Mesendoderm (in vitro differentiated cells): ENCODE results near the gene NUP188.

Experiments used
- DNase-seq: peaks from one replicate; pipeline ENCODE4 v3.0.0; 2013
- H2AK5ac ChIP-seq: 2 replicates; pipeline ENCODE4 v1.6.1; 2013; ENCODE audit warnings: low read length, inconsistent platforms
- H2BK120ac ChIP-seq: 2 replicates; pipeline ENCODE4 v1.6.1; 2013; ENCODE audit warnings: low read depth, mild to moderate bottlenecking, low read length, moderate library complexity, mixed read lengths
- H2BK15ac ChIP-seq: replicated peaks from 2 replicates; pipeline ENCODE4 v1.6.1; 2013; ENCODE audit warnings: low read depth, mild to moderate bottlenecking, moderate library complexity
- H2BK5ac ChIP-seq: 2 replicates; pipeline ENCODE4 v1.6.1; 2013; ENCODE audit warnings: low read length, inconsistent platforms
- H3K18ac ChIP-seq: 2 replicates; pipeline ENCODE4 v1.6.1; 2013; ENCODE audit warnings: mild to moderate bottlenecking, low read length, mixed read lengths
- H3K23ac ChIP-seq: one replicate; pipeline ENCODE4 v1.6.1; 2013; ENCODE audit warnings: low read length
- H3K27ac ChIP-seq: 2 replicates; pipeline ENCODE4 v1.5.1; 2013; ENCODE audit warnings: low read depth, mild to moderate bottlenecking, inconsistent platforms, low read length, moderate library complexity
- H3K27me3 ChIP-seq: 2 replicates; pipeline ENCODE4 v1.6.1; 2013; ENCODE audit warnings: low read length, control low read depth, mild to moderate bottlenecking, inconsistent platforms; ENCODE audit not compliant: insufficient read depth, poor library complexity
- H3K36me3 ChIP-seq: 2 replicates; pipeline ENCODE4 v1.6.1; 2013; ENCODE audit warnings: low read length, inconsistent platforms; ENCODE audit not compliant: control insufficient read depth, insufficient read depth
- H3K4ac ChIP-seq: one replicate; pipeline ENCODE4 v1.6.1; 2013; ENCODE audit warnings: low read depth, mild to moderate bottlenecking, low read length, moderate library complexity
- H3K4me1 ChIP-seq: 2 replicates; pipeline ENCODE4 v1.6.1; 2013; ENCODE audit warnings: low read depth, low read length, inconsistent platforms; ENCODE audit not compliant: control insufficient read depth
- H3K4me2 ChIP-seq: 2 replicates; pipeline ENCODE4 v1.6.1; 2013; ENCODE audit warnings: low read length
- H3K4me3 ChIP-seq: 2 replicates; pipeline ENCODE4 v1.5.1; 2013; ENCODE audit warnings: mild to moderate bottlenecking, low read length
- H3K56ac ChIP-seq: one replicate; pipeline ENCODE4 v1.6.1; 2013; ENCODE audit warnings: low read length
- H3K79me1 ChIP-seq: 2 replicates; pipeline ENCODE4 v1.6.1; 2013; ENCODE audit warnings: low read length, inconsistent platforms
- H3K79me2 ChIP-seq: 2 replicates; pipeline ENCODE4 v1.6.1; 2013; ENCODE audit warnings: mild to moderate bottlenecking, low read length; ENCODE audit not compliant: control insufficient read depth, insufficient read depth
- H3K9ac ChIP-seq: 2 replicates; pipeline ENCODE4 v1.6.1; 2013; ENCODE audit warnings: low read length, inconsistent platforms
- H4K5ac ChIP-seq: one replicate; pipeline ENCODE4 v1.6.1; 2013; ENCODE audit warnings: low read length
- H4K8ac ChIP-seq: one replicate; pipeline ENCODE4 v1.6.1; 2013; ENCODE audit warnings: low read depth, mild to moderate bottlenecking, control low read depth, low read length, moderate library complexity
- WGBS: extraction: QIAGEN DNeasy Blood & Tissue Kit; methylation state at CpG from one replicate; pipeline ENCODE4 v1.1.7; 2013; ENCODE audit warnings: low lambda C conversion rate, missing lambda C conversion rate; ENCODE audit not compliant: insufficient coverage; ENCODE audit errors: extremely low coverage; 5-methylcytosine and 5-hydroxymethylcytosine counted together

NUP188 gene

DNA sequence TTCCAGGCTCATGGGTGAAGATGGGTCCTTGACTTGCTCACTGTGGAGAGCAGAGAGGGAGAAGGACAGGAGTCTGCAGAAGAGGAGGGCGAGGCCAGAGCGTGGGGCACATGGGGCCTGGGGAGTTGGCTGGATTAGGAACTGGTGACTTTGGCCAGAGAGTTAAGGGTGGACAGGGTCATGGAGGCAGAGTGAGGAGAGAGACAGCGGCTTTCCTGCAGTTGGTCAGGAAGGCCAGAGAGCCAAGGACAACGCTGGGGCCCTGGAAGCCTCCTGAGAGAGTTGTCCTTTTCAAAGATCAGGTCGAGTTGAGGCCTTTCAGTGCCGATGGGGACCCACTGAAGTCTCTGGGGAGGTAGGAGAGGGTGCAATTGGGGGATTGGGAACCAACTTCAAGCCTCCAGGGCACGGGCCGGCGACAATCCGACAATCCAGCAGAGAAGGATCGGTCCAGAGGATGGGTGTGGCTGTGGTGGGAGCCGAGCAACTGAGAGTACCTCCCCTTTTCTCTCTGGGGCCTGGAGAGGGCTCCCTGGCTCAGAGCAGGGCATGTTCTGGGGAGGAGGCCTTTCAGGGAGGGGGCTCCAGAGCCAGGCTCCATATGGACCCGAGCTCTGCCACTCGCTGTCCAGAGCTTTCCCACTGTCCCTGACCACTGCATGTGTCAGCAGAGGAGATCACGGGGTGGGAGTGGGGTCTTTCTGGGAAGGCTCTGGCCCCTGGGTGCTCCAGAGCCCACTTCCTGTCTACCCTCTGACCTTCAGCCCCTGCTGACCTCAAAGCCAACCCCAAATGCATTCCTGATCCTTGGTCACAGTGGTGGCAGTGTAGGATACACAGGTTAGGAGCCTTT is 34.2 kb upstream of the NUP188 start:
- Histone ChIP-seq H3K36me3 (peaks cover 12% of the 10 kb centered on the region), H3K4me3 (no peak overlapping the region), H3K18ac (no peak overlapping the region), H4K5ac (no peak overlapping the region), H3K9ac (no peak overlapping the region), H2AK5ac (no peak overlapping the region), H3K56ac (peak overlapping the region; percentile 37), H3K4me1 (peaks cover 9% of the 10 kb centered on the region), H3K79me2 (peaks cover 20% of the 10 kb centered on the region), H3K23ac (peak overlapping the region; percentile 51), H2BK120ac (no peak overlapping the region), H3K27ac (no peak overlapping the region), H4K8ac (no peak overlapping the region), H2BK15ac (no peak overlapping the region), H3K79me1 (peaks cover 26% of the 10 kb centered on the region), H3K4ac (no peak overlapping the region), H2BK5ac (peak overlapping the region; percentile 10), H3K4me2 (no peak overlapping the region), H3K27me3 (no peaks in the 10 kb centered on the region)
- no CpG with 5 or more reads among the region's 15 CpGs for WGBS
- DNase-seq: no peak

DNA sequence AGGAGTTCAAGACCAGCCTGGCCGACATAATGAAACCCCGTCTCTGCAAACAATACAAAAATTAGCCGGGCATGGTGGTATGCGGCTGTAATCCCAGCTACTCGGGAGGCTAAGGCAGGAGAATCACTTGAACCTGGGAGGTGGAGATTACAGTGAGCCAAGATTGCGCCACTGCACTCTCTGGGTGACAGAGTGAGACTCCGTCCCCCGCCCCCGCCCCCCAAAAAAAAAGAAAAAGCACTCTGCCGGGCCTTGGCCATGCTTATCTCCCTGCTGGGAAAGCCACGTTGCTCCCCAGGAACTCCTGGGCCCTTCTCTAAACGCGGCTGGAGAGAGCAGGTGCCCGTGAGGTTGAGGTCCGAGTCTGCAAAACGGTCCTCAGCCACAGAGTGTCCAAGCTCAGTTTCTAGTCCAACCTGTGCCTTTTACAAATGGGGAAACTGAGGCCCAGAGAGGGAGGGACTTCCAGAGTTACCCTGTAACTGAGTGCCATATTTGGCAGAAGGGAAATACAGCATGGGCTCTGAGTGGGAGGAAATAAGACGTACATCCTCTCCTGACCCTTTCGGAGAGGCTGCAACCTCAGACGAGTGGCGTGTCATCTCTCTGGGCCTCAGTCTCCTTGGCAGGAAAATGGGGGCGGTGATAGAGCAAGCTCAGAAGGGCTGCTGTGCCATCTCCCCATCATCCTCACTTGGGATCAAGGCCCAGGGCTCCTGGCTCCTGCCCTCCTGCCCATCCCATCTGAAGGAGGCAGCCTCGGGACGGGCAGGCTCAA is 33.3 kb upstream of the NUP188 start:
- DNase-seq: no peak
- Histone ChIP-seq H3K36me3 (peaks cover 4% of the 10 kb centered on the region), H3K27ac (no peak overlapping the region), H3K56ac (no peak overlapping the region), H3K27me3 (no peaks in the 10 kb centered on the region), H3K9ac (no peak overlapping the region), H3K79me1 (peaks cover 22% of the 10 kb centered on the region), H3K23ac (no peak overlapping the region), H4K8ac (no peak overlapping the region), H2BK120ac (no peak overlapping the region), H4K5ac (no peak overlapping the region), H2BK15ac (no peak overlapping the region), H3K18ac (no peak overlapping the region), H2BK5ac (no peak overlapping the region), H3K4me3 (no peak overlapping the region), H2AK5ac (no peak overlapping the region), H3K4ac (no peak overlapping the region), H3K79me2 (peaks cover 18% of the 10 kb centered on the region), H3K4me1 (peaks cover 9% of the 10 kb centered on the region), H3K4me2 (no peak overlapping the region)
- WGBS: no CpG with 5 or more reads among the region's 23 CpGs

DNA sequence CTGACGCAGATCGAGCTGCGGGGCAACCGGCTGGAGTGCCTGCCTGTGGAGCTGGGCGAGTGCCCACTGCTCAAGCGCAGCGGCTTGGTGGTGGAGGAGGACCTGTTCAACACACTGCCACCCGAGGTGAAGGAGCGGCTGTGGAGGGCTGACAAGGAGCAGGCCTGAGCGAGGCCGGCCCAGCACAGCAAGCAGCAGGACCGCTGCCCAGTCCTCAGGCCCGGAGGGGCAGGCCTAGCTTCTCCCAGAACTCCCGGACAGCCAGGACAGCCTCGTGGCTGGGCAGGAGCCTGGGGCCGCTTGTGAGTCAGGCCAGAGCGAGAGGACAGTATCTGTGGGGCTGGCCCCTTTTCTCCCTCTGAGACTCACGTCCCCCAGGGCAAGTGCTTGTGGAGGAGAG is 31.3 kb upstream of the NUP188 start:
- H3K27ac ChIP-seq: no peak overlapping the region
- no peak overlapping the region for H2AK5ac ChIP-seq
- peaks cover 4% of the 10 kb centered on the region for H3K4me1 ChIP-seq
- H4K5ac ChIP-seq: no peak overlapping the region
- H3K18ac ChIP-seq: no peak overlapping the region
- H3K79me2 ChIP-seq: peaks cover 18% of the 10 kb centered on the region
- no peak overlapping the region for H2BK5ac ChIP-seq
- H3K56ac ChIP-seq: no peak overlapping the region
- H3K4me2 ChIP-seq: no peak overlapping the region
- no peak overlapping the region for H2BK120ac ChIP-seq
- H3K4me3 ChIP-seq: no peak overlapping the region
- H3K36me3 ChIP-seq: peaks cover 4% of the 10 kb centered on the region
- no peak overlapping the region for H2BK15ac ChIP-seq
- peaks cover 16% of the 10 kb centered on the region for H3K79me1 ChIP-seq
- DNase-seq: no peak
- H3K23ac ChIP-seq: no peak overlapping the region
- WGBS: no CpG with 5 or more reads among the region's 18 CpGs
- H3K4ac ChIP-seq: no peak overlapping the region
- no peak overlapping the region for H3K9ac ChIP-seq
- no peak overlapping the region for H4K8ac ChIP-seq
- H3K27me3 ChIP-seq: no peaks in the 10 kb centered on the region

DNA sequence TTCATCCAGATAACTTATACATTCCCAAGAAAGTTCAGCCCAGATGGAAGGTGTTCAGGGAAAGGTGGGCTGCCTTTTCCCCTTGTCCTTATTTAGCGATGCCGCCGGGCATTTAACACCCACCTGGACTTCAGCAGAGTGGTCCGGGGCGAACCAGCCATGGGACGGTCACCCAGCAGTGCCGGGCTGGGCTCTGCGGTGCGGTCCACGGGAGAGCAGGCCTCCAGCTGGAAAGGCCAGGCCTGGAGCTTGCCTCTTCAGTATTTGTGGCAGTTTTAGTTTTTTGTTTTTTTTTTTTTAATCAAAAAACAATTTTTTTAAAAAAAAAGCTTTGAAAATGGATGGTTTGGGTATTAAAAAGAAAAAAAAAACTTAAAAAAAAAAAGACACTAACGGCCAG is 30.8 kb upstream of the NUP188 start:
- Histone ChIP-seq H3K4me2 (no peak overlapping the region), H3K79me2 (peaks cover 18% of the 10 kb centered on the region), H2BK120ac (no peak overlapping the region), H3K4ac (no peak overlapping the region), H3K23ac (no peak overlapping the region), H3K36me3 (peaks cover 4% of the 10 kb centered on the region), H3K4me1 (peaks cover 4% of the 10 kb centered on the region), H2BK15ac (no peak overlapping the region), H4K5ac (no peak overlapping the region), H2AK5ac (no peak overlapping the region), H3K18ac (no peak overlapping the region), H3K4me3 (no peak overlapping the region), H3K9ac (no peak overlapping the region), H4K8ac (no peak overlapping the region), H3K27me3 (no peaks in the 10 kb centered on the region), H3K27ac (no peak overlapping the region), H3K56ac (no peak overlapping the region), H2BK5ac (no peak overlapping the region), H3K79me1 (peaks cover 15% of the 10 kb centered on the region)
- DNase-seq: no peak
- whole genome bisulfite sequencing: no CpG with 5 or more reads among the region's 11 CpGs

DNA sequence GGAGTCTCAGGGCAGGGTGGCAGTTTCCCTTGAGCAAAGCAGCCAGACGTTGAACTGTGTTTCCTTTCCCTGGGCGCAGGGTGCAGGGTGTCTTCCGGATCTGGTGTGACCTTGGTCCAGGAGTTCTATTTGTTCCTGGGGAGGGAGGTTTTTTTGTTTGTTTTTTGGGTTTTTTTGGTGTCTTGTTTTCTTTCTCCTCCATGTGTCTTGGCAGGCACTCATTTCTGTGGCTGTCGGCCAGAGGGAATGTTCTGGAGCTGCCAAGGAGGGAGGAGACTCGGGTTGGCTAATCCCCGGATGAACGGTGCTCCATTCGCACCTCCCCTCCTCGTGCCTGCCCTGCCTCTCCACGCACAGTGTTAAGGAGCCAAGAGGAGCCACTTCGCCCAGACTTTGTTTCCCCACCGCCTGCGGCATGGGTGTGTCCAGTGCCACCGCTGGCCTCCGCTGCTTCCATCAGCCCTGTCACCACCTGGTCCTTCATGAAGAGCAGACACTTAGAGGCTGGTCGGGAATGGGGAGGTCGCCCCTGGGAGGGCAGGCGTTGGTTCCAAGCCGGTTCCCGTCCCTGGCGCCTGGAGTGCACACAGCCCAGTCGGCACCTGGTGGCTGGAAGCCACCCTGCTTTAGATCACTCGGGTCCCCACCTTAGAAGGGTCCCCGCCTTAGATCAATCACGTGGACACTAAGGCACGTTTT is 30.2 kb upstream of the NUP188 start:
- H4K8ac ChIP-seq: no peak overlapping the region
- H3K4ac ChIP-seq: no peak overlapping the region
- DNase-seq: no peak
- no peak overlapping the region for H4K5ac ChIP-seq
- H2BK15ac ChIP-seq: no peak overlapping the region
- no peak overlapping the region for H3K4me3 ChIP-seq
- no peak overlapping the region for H3K9ac ChIP-seq
- H2AK5ac ChIP-seq: no peak overlapping the region
- H3K56ac ChIP-seq: no peak overlapping the region
- H3K27ac ChIP-seq: no peak overlapping the region
- WGBS: no CpG with 5 or more reads among the region's 26 CpGs
- H3K79me2 ChIP-seq: peaks cover 18% of the 10 kb centered on the region
- H2BK5ac ChIP-seq: no peak overlapping the region
- no peaks in the 10 kb centered on the region for H3K27me3 ChIP-seq
- H3K4me2 ChIP-seq: no peak overlapping the region
- H2BK120ac ChIP-seq: no peak overlapping the region
- H3K4me1 ChIP-seq: peaks cover 4% of the 10 kb centered on the region
- H3K79me1 ChIP-seq: peaks cover 14% of the 10 kb centered on the region
- peaks cover 4% of the 10 kb centered on the region for H3K36me3 ChIP-seq
- no peak overlapping the region for H3K23ac ChIP-seq
- no peak overlapping the region for H3K18ac ChIP-seq
